Astrocyte of the hippocampus (primary cell): Measurements from ENCODE around the gene TBC1D10A.

ENCODE experiments used
- DNase-seq: peaks from one replicate; pipeline ENCODE4 v3.0.0; 2011; ENCODE audit warnings: low read depth, low spot score

Gene TBC1D10A, protein sequence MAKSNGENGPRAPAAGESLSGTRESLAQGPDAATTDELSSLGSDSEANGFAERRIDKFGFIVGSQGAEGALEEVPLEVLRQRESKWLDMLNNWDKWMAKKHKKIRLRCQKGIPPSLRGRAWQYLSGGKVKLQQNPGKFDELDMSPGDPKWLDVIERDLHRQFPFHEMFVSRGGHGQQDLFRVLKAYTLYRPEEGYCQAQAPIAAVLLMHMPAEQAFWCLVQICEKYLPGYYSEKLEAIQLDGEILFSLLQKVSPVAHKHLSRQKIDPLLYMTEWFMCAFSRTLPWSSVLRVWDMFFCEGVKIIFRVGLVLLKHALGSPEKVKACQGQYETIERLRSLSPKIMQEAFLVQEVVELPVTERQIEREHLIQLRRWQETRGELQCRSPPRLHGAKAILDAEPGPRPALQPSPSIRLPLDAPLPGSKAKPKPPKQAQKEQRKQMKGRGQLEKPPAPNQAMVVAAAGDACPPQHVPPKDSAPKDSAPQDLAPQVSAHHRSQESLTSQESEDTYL

DNA sequence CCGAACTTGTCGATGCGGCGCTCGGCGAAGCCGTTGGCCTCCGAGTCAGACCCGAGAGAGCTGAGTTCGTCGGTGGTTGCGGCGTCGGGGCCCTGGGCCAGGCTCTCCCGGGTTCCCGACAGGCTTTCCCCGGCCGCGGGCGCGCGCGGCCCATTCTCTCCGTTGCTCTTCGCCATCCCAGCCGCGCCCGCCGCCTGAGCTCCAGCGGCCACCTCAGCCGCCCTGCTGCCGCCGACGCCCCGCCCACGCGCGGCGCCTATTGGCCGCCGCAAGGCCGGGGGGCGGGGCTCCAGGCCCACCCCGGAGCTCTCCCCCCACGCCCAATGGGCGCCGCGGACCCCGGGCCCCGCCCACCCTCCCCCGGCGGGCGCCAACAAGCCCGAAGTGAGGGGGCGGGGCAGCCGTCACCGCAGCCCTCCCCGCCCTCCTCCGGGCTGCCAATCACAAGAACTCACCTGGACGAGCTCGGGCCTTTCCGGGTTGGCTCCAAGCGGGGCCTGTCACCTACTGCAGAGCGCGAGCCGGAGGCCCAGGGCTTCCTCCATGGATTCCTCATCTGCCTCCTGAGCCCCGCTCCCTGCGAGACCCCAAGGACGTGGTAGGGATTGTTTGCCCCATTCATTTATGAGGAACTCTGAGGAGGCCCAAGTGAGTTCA is at the start of gene TBC1D10A:
TBC1D10A (minus strand) TSS at position 236 of the 657 bp plus-strand sequence; CDS start at position 176, 60 bp downstream.
- DNase-seq, result peak; percentile 97

DNA sequence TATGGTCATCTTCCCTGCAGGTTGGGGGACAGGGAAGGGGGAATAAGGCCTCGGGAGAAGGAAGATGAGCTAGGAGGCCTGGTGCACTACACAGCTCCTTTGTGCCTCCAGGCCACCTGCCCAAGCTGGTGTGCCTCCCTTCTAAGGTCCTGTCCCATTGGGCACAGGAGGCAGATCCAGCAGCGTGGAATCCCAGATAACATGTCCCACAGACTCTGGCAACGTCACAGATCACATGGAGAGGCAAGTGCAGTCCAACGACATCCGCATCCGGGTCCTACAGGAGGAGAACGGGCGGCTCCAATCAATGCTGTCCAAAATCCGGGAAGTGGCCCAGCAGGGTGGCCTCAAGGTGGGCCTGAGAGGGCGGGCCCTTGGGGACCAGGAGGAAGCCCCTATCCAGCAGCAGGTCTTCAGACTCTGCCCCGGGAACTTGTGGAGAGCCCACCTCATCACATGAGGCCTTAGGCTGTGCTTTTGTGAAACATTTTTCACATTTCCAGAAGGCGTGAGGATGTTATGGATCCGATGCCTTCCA is 48.6 kb upstream of the TBC1D10A start:
- DNase-seq, result no peak

DNA sequence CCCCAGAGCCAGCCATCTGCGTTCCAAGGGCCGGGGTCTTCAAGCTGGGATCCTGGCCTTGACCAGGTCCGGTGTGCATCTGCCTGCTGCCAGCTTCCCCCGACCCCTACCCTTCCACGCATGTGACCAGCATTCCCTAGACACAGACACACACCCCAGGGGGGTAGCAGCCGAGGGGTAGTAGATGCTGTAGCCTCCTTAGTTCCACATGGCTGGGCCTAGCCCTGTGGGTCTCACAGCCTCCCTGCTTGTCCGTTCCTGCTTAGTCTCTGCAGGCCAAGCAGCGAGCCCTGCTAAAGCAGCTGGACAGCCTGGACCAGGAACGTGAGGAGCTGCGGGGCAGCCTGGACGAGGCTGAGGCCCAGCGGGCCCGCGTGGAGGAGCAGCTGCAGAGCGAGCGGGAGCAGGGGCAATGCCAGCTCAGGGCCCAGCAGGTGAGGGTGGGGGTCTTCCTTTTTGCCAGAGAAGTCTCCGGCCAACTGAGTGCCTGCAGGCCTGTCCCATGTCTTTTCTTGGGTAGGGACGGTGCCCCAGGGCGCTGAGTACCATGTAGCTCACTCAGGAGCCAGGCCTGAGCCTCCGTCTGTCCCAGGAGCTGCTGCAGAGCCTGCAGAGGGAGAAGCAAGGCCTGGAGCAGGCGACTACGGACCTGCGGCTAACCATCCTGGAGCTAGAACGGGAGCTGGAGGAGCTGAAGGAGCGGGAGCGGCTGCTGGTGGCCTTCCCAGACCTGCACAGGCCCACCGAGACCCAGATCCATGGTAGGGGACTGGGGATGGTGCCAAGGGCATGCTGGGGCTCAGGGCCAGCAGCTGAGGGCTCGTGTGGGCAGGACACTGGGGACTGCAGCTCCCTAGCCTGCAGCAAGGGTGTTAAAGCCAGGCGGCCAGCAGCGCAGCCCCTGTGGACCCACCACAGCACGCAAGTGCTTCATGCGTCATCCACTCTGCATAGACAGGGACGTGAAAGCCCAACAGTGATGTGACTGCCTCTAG is 46.9 kb upstream of the TBC1D10A start:
- DNase-seq, result no peak

GRCh38 chr22:30372915-30373314 is 46.2 kb upstream of the TBC1D10A start:
- DNase-seq, result no peak

DNA sequence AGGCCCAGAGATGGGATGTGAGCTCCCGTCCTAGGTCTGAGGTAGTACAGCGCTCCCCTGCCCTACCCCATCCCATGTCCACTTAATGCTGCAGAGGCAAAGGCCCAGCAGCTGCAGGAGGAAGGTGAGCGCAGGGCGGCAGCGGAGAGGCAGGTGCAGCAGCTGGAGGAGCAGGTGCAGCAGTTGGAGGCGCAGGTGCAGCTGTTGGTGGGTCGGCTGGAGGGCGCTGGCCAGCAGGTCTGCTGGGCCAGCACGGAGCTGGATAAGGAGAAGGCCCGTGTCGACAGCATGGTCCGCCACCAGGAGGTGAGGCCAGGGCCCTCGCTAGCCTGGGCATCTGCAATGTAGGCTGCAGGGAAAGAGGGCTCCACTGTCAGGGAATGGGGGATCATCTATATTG is 45.2 kb upstream of the TBC1D10A start:
- DNase-seq, result no peak

DNA sequence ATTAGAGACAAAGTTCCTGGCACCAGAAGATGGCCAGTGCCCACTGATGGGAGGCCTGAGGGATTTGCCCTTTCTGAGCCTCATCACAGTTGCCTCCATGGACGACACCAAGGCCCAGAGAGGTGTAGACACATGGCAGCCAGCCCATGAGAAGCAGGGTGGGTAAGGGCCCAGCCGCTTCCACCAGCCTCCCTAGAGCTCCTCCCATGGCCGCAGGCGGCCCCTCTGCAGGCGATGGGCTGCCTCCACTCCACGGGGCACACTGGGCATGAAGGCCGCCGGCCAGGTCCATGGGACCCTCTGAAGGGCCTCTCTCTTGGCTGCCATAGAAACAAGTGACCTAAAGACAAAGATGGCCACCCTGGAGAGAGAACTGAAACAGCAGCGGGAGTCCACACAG is 44.6 kb upstream of the TBC1D10A start:
- no peak for DNase-seq

DNA sequence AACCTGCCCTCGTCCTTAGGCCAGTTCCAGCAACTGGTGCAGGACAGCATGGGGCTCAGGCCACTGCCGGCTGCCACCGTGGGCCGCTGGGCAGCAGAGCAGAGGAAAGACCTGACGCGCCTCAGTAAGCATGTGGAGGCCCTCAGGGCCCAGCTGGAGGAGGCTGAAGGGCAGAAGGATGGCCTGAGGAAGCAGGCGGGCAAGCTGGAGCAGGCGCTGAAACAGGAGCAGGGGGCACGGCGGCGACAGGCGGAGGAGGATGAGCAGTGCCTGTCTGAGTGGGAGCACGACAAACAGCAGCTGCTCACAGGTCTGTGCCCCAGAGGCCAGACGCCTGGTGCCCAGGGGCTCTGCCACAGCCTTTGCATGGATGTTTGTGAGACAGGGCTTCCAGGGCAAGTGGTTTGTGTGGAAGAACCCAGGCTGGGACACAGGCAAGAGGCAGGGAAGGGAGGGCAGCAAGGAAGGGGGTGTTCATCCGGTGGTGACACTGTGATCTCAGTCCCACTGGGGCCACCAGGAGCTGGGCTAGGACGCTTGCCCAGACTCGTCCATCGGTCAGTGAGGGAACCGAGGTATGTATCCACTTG is 44.0 kb upstream of the TBC1D10A start:
- DNase-seq, result no peak

DNA sequence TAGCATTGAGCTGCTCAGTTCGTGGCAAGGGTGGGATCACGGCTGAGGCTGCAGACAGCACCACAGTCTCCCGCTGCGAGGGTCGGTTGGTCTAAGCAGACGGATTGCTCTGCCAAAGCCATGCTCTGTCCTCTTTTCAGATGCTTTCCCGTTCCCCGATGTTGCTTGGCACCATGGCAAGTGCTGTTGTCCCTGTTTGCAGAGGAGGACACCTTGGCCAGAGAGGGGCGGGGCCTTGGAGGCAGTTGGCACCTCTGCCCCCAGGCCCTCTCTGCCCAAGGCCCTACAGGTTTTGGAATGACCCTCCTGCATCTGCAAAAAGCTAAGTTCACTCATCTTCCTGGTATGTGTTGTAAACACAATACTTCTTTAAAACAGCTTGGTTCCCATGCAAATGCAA is 41.7 kb upstream of the TBC1D10A start:
- DNase-seq, result no peak

DNA sequence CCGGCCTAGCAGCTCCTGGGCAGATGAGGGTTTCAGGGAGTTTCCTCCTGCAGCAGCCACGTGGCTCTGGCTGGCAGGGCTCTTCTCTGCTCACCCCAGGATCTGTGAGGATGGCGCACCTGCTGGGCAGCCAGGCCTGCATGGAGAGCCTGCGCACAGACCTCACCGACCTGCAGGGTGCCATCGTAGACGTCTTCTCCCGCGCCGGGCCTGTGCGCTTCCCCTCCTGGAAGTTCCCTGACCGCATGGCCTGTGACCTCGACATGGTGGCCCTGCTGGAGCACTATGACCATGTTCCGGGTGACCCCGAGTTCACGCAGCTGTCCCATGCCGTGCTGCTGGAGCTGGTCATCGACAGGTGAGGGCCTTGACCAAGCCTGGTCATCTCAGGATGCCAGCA is 39.1 kb upstream of the TBC1D10A start:
- no peak for DNase-seq

GRCh38 chr22:30362651-30363281 is 36.0 kb upstream of the TBC1D10A start:
- no peak for DNase-seq

GRCh38 chr22:30361916-30362650 is 35.3 kb upstream of the TBC1D10A start:
- DNase-seq, result no peak

DNA sequence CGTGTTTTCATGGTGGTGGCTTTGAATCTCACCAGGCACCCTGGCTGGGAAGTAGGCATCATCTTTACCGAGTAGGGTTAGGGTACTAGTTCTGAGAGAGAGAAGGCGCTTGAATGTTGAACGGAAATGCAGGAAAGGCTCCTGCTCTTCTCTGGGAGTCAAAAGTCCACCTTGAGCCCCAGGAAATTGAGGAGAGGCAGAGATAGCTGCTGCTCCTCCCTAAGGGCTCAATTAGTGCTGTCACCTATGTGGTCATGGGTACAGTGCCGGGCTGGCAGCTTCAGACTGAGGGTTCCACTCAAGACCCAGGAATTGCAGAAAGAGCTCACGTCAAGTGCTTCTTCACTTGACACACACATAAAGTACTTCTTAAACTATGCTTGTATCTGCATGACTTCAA is 31.8 kb upstream of the TBC1D10A start:
- no peak for DNase-seq

GRCh38 chr22:30357650-30358215 is 31.0 kb upstream of the TBC1D10A start:
- DNase-seq, result no peak

DNA sequence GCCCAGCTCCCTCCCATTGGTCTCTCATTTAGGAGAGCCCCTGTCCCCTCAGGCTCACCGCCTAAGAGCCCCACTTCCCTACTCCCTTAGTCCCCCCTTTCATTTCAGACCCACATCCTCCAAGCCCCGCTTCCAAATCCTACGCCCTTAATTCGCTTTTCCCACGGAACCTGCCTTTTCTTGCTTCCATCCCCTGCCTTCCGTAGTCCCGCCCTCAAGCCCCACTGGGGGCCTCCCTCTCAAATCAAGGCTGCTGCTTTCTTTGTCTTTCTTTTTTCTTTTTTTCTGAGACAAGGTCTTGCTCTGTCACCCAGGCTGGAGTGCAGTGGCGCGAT is 30.5 kb upstream of the TBC1D10A start:
- no peak for DNase-seq

GRCh38 chr22:30356449-30357235 is 29.9 kb upstream of the TBC1D10A start, which contains the start of the genes CCDC157 and SF3A1:
Gene CCDC157, plus strand, starts transcription at chr22:30357007. Its CDS starts 8,994 bp downstream, at chr22:30366001.
Gene SF3A1, minus strand, starts transcription at chr22:30356894. Its CDS starts 102 bp downstream, at chr22:30356792.
- peak; percentile 98 for DNase-seq

DNA sequence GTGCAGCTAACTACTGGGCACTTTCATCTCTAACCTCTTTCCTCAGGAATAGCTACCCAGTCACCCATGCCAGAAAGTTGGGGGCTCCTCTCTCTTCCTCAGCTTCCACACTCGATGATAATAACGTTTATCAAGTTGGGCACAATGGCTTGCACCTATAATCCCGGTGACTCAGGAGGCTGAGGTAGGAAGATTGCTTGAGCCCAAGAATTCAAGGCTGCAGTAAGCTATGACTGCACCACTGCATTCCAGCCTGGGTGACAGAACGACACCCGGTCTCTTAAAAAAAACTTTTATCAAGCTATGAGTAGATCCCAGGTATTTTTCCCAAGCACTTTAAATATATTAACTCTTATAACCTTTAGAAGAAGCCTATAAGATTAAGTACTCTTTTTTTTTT is 27.9 kb upstream of the TBC1D10A start:
- DNase-seq, result no peak

DNA sequence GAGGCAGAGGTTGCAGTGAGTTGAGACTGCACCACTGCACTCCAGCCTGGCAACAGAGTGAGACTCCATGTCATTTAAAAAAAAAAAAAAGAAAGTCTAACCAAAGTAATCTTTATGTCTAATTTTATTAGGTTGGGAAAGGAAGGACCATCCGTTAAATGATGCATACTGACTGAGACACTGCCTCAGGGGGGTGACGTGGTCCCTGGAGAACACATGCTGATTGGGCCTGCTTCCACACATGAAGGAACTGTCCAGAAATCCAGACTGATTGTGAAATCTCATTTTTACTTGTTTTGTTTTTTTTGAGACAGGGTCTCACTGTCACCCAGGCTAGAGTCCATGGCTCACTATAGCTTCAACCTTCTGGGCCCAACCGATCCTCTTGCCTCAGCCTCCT is 24.5 kb upstream of the TBC1D10A start:
- no peak for DNase-seq

DNA sequence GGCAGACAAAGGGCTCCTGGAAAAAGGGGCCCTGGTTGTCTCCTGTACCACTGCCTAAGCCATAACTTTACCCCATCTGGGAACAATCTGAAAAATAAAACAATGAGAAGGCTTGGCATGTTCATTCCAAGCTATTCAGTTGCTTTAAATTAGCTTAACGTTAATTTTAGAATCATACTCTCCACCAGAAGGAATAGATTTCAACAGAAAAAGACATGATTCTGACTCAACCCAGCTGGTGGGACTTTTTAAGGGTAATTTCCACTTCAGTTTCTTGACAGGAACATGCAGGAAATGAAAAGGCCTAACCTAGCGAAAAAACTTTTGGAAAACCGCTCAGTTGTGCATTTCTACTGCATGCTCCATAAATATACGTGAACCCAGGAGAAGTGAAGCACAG is 22.1 kb upstream of the TBC1D10A start:
- no peak for DNase-seq

DNA sequence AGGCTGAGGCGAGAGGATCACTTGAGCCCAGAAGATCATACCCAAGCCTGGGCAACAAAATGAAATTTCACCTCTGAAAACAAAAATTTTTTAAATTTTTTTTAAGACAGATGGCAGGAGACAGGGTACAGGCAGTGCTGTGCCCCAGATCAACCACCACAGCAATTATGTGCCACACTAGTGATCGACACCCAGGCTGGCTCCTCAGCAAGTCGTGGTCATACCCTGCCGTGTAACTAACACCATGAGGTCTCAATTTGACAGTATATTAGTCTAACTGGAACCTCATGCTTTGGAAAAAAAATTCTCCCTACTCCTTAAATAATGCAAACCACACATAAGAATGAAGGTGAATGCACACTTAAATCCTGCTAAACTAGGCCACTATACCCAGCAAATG is 21.7 kb upstream of the TBC1D10A start:
- no peak for DNase-seq
